HAP-1 (cell line): ENCODE data around the gene BLOC1S5.
A peak's percentile ranks its signal among the peaks of the same experiment; 100 is the strongest.

ENCODE experiments used
- DNase-seq, 2 experiments: peaks; one replicate each; pipeline ENCODE4 v3.0.0-alpha.2; 2016 to 2020; ENCODE audit warnings: low spot score in 2 of 2
- H3K27me3 ChIP-seq: fragments of 250-450 bp; sonication (Bioruptor Pico); 2 replicates; pipeline ENCODE4 v1.5.1; 2020; ENCODE audit warnings: low read depth, mild to moderate bottlenecking, moderate library complexity
- H3K36me3 ChIP-seq: fragments of 250-450 bp; sonication (Bioruptor Pico); replicated peaks from 2 replicates; pipeline ENCODE4 v1.5.1; 2020; ENCODE audit warnings: mild to moderate bottlenecking
- H3K4me1 ChIP-seq: fragments of 250-450 bp; sonication (Bioruptor Pico); 2 replicates; pipeline ENCODE4 v1.5.1; 2020; ENCODE audit warnings: mild to moderate bottlenecking
- H3K4me3 ChIP-seq: fragments of 250-450 bp; sonication (Bioruptor Pico); 2 replicates; pipeline ENCODE4 v1.5.1; 2020; ENCODE audit warnings: mild to moderate bottlenecking, moderate library complexity
- H3K9me3 ChIP-seq: fragments of 250-450 bp; sonication (Bioruptor Pico); 2 replicates; pipeline ENCODE4 v1.5.1; 2020; ENCODE audit warnings: mild to moderate bottlenecking, moderate library complexity
- in situ Hi-C: fragments of 300-500 bp; cut with MboI; formaldehyde crosslinking; loops from 3 replicates; pipeline ENCODE4 v1.14.3; 2020; ENCODE audit warnings: low sequenced_read_pairs, inconsistent platforms, mixed read lengths

BLOC1S5 gene

DNA sequence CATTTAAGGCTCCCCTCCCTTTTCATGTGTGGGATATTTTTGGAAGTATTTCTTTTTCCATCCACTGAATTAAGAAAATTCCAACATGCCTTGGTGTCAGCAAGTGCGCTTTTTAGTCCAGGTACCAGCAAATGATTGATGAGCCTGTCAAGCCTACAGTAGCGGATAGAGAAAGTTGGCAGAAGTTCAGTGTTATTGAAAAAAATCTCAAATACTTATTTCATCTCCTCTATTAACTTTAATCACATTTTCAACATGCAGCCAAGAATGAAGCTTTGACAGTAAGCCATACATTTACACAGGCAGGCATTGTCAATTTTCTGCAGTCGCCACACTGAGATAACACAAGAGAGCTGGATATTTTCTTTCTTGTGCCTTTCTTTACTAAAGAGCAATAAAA lies 50.4 kb downstream of the BLOC1S5 start:
- Histone ChIP-seq H3K4me1 (no peaks in the 10 kb centered on the region), H3K27me3 (no peaks in the 10 kb centered on the region), H3K36me3 (no peaks in the 10 kb centered on the region; the same call in 1 of the 2 replicates), H3K9me3 (no peaks in the 10 kb centered on the region), H3K4me3 (no peak overlapping the region)
- in situ Hi-C loops: no loop called here
- no peak for DNase-seq

DNA sequence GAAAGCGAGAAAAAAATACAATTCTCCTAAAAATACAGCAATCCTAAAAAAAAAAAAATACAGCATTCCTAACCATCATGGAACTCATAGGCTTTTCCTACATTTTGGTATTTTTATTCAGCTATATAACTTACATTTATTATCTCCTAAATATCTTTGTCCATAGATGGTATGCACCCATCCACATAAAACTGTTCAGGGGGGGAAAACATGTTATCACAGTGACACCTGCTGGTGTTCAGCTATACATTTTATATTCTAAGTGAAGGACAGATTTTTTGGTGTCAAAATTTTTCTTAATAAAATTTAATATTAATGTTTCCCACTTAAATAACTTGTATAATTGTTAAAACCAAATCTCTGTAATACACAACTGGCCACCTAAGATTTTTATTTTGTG lies 58.0 kb downstream of the BLOC1S5 start:
- Histone ChIP-seq H3K4me3 (no peak overlapping the region), H3K4me1 (no peaks in the 10 kb centered on the region), H3K36me3 (no peaks in the 10 kb centered on the region), H3K9me3 (no peaks in the 10 kb centered on the region), H3K27me3 (no peaks in the 10 kb centered on the region)
- DNase-seq: peak in 1 of 2 experiments; percentile 18
- in situ Hi-C loops: loop anchor here (10.0 kb wide), 1 partner anchor 281 kb away; the partner anchor contains the start of gene BMP6

DNA sequence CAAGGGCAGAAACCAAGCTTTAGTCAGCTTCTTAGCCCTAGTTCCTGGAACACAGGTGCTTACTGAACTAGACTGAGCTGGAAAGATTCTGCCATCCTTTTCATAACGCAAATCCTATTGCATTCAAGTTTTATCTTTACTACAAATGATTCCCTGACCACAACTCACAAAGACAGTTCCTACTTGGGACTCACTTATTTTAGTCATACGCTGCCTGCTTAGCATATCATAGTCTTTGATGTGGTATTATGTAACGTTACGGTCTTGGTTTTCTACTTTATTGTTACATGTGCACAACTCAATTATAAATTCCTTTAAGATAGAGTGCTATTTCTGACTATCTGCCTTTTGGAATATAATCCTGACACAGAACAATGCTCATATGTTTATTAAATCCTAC lies 59.1 kb downstream of the BLOC1S5 start:
- Histone ChIP-seq H3K36me3 (no peaks in the 10 kb centered on the region), H3K4me1 (peaks cover 6% of the 10 kb centered on the region), H3K4me3 (no peak overlapping the region), H3K27me3 (no peaks in the 10 kb centered on the region), H3K9me3 (no peaks in the 10 kb centered on the region)
- DNase-seq: no peak
- in situ Hi-C loops: loop anchor here (10.0 kb wide), 1 partner anchor 280 kb away; the partner anchor contains the start of gene BMP6

DNA sequence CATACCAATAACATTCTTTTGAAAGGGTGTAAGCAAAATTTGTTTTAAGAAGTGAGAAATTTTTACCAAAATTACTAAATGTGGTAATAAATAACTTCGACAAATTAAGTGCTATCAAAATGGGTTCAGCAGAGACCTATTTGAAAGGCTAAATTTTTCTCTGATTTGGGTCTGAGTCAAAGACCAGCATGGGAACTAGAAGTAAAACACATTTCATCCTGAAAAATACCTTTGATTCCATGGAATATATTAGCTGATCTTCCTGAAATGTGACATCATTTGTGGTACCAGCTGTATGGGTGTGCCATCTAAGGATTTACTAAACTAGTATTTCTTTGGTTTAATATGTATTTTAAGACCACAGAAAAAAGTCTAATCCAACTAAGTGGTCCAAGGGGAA lies 63.6 kb downstream of the BLOC1S5 start:
- peak in 1 of 2 experiments; percentile 5 for DNase-seq
- in situ Hi-C loops: loop anchor here (10.0 kb wide), 1 partner anchor 276 kb away; the partner anchor contains the start of gene BMP6

DNA sequence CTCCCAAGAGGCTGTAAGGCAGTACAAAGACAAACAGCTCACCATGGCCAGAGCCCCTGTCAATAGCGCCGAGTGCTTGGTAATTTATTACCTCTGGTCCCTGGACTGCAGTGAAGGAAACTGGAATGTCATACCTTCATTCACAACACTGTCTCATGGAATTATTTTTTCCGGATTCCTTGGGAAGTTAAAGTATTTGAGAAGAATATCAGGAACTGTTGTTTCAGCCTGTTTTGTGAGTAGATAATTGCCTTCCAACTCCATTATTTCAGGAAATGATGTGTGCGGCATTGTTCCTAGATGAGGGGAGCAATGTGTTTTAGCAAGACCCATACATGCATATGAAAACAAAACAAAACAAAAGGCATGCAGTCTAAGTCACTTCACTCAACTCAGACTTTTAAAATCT lies 64.0 kb downstream of the BLOC1S5 start:
- peak; percentile 59 to 79 for DNase-seq
- in situ Hi-C loops: loop anchor here (10.0 kb wide), 1 partner anchor 275 kb away; the partner anchor contains the start of gene BMP6
- no peak overlapping the region for H3K4me3 ChIP-seq
- no peaks in the 10 kb centered on the region for H3K36me3 ChIP-seq
- H3K27me3 ChIP-seq: no peaks in the 10 kb centered on the region
- H3K4me1 ChIP-seq: peaks cover 11% of the 10 kb centered on the region
- no peaks in the 10 kb centered on the region for H3K9me3 ChIP-seq

More for the DNA sequence above, 63.6 kb downstream of the BLOC1S5 start:
- no peaks in the 10 kb centered on the region for H3K9me3 ChIP-seq
- H3K27me3 ChIP-seq: no peaks in the 10 kb centered on the region
- peaks cover 11% of the 10 kb centered on the region for H3K4me1 ChIP-seq
- no peak overlapping the region for H3K4me3 ChIP-seq
- no peaks in the 10 kb centered on the region for H3K36me3 ChIP-seq

DNA sequence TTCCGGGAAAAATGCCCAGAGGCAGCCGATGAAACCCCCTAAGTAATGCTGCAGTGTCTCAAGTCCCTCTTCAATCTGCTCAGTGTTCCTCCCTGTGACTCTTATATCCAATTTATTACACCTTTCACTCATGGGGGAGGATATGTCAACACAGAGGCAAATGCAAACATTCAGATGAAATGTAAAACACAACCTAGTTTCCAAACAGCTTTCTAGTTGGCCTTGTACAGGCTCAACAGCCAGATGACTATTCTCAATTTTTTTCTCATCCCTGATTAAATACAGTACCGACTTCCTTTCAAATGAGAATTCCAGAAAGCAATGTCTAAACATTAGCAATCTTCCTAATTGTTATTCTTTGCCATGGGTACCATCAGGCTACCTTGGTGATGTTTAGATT lies 65.0 kb downstream of the BLOC1S5 start:
- Histone ChIP-seq H3K9me3 (no peaks in the 10 kb centered on the region), H3K36me3 (no peaks in the 10 kb centered on the region), H3K27me3 (no peaks in the 10 kb centered on the region), H3K4me1 (peaks cover 11% of the 10 kb centered on the region), H3K4me3 (no peak overlapping the region)
- no peak for DNase-seq
- in situ Hi-C loops: no loop called here

DNA sequence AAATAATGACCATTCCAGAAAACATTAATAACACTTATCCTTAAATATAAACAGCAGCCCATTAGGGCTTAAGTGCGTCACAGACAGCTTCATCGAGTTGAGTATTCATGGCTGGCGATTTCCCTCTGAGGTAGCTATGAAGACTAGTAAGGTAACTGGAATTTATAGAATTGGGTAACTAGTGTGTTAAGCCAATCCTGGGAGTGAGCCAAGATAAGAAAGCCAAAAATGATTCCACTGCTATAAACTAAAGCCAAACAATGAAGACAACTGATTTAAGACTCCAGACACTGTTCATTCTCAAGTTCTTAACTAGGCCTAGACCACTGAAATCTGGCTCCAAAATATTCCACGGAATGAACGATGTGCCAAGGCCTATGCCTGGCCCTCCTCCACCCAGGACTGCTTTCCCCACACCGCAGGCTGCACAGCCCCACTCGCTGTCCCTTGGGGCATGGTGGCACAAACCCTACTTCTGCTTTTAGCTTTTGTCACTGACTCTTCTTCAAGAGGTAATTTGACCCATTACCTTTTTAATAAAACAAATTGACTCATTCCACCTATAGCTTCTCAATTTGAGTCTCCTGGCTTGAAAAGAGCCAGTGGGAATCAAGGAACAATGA lies 66.0 kb downstream of the BLOC1S5 start:
- Histone ChIP-seq H3K4me3 (no peak overlapping the region), H3K36me3 (no peaks in the 10 kb centered on the region), H3K9me3 (peaks cover 3% of the 10 kb centered on the region; the same call in 1 of the 2 replicates), H3K27me3 (no peaks in the 10 kb centered on the region), H3K4me1 (peaks cover 11% of the 10 kb centered on the region)
- DNase-seq: no peak
- in situ Hi-C loops: no loop called here

DNA sequence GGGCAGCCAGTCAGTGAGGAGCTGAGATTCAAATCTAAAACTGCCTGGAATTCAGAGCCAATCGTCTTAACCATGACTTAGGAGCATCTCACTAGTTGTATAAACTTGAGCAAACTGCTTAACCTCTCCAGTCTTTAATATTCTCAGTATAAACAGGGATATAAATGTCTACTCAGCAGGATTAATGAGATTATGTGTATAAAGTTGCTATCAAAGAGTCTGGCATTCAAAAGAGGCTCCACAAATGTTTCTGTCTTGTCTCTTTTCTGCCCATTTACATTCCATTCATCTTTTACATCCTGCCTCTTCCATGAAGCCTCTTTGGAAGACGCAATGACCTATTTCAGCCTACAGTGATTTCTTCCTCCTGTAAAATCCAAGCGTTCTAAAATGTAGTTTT lies 66.9 kb downstream of the BLOC1S5 start:
- H3K36me3 ChIP-seq: no peaks in the 10 kb centered on the region
- no peaks in the 10 kb centered on the region for H3K27me3 ChIP-seq
- H3K9me3 ChIP-seq: peaks cover 3% of the 10 kb centered on the region; the same call in 1 of the 2 replicates
- H3K4me1 ChIP-seq: peaks cover 11% of the 10 kb centered on the region
- DNase-seq: no peak
- H3K4me3 ChIP-seq: no peak overlapping the region
- in situ Hi-C loops: no loop called here

DNA sequence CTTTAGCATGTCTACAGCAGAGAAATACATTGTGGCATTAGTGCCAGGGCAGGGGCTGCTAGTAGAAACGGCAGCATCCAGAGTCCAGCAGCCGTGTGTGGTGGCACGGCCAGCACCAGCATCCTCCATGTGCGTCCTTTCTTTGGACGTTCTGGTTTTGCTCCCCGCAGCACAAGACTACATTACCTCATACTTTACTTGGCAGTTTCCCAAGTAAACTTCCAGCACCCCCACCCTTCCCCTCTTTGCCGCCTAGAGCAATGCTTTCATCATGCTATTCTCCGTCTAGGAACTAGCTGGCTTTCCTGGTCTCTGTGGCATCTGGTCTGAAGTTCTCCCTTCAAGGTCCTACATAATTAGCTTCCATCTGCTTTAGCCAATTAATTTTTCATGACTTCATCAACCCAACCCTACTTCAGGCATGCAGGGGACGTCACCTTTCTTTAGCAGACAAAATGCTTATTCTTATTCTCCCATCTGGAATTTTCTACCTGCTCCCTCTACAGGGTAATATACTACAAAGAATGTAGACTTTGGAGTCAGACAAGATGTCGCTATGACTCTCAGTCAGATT lies 67.6 kb downstream of the BLOC1S5 start:
- Histone ChIP-seq H3K9me3 (peaks cover 3% of the 10 kb centered on the region; the same call in 1 of the 2 replicates), H3K4me3 (no peak overlapping the region), H3K27me3 (no peaks in the 10 kb centered on the region), H3K36me3 (no peaks in the 10 kb centered on the region), H3K4me1 (peaks cover 11% of the 10 kb centered on the region)
- in situ Hi-C loops: no loop called here
- DNase-seq: no peak

DNA sequence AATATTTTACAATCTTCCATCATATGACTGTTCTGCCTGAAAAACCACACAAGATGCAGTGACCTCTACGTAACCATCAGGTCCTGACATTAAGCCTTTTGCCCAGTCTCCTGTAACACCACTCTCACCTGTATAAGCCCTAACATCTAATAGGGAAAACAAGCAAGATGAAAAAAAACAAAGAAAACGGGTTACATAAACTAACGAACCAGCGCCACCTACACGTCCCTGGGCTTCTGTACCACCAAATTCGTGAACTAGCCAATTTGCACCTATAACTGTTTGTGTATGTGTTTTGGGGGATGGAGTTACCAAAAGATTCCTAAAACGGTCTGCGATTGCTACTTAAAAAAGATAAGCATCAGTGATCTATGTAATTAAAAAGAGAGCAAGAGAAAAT lies 70.2 kb downstream of the BLOC1S5 start:
- in situ Hi-C loops: no loop called here
- Histone ChIP-seq H3K4me1 (no peaks in the 10 kb centered on the region), H3K27me3 (no peaks in the 10 kb centered on the region), H3K4me3 (no peak overlapping the region), H3K36me3 (no peaks in the 10 kb centered on the region), H3K9me3 (peaks cover 3% of the 10 kb centered on the region; the same call in 1 of the 2 replicates)
- no peak for DNase-seq

DNA sequence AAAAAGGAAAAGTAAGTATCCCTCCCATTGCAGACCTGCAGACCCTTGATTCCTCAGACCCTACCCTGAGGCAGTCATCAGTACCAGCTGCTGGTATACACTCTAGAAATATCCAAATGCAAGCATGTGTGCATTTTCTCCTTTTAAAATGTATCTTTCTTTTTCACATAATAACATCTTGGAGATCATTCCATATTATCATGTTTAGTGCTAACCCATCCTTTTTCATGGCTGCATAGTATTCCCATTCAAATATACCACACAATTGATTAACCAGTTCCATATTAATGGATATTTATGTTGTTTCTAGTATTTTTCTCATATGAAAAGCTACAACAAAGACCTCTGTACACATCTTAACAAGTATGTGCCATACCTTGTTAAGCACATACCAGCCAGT lies 70.8 kb downstream of the BLOC1S5 start:
- H3K4me1 ChIP-seq: no peaks in the 10 kb centered on the region
- no peak overlapping the region for H3K4me3 ChIP-seq
- no peaks in the 10 kb centered on the region for H3K27me3 ChIP-seq
- DNase-seq: no peak
- in situ Hi-C loops: no loop called here
- H3K9me3 ChIP-seq: peaks cover 3% of the 10 kb centered on the region; the same call in 1 of the 2 replicates
- no peaks in the 10 kb centered on the region for H3K36me3 ChIP-seq

DNA sequence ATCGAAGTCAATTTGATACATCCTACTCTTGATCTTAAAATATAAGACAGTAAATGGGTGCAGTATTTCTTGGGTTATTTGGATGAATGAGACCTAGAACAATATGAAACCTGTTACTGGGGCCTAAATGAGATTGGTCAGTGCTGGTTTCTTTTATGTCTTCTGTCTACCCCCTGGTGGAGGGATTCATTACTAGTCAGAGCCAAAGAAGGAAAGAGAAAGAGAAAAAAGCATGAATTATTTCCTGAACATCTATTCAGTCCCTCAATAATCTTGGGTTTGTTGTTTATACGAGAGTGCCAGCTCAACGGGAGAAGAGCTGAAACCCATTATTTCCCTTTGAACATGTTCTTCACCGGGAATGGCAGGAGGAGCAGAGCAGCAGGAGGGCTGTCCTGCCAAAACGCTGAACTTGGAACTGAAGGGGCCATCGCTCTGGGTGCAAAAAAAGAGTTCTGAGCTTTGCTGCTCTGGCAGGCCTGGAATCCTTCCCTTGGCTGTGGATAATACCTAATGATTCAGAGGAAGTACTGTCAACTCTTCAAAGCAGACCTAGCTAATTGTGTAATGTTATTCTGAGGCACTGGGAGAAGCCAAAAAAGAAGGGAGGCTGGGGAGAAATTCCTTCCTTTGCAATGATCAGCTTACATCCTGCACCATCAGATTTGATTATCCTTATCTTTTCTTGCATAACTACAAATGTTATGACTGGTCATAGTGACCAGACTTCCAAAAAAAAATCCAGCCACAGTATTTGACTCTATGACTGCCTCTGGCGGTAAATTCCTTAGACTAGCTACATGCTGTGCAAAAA lies 72.0 kb downstream of the BLOC1S5 start:
- H3K9me3 ChIP-seq: peaks cover 3% of the 10 kb centered on the region; the same call in 1 of the 2 replicates

DNA sequence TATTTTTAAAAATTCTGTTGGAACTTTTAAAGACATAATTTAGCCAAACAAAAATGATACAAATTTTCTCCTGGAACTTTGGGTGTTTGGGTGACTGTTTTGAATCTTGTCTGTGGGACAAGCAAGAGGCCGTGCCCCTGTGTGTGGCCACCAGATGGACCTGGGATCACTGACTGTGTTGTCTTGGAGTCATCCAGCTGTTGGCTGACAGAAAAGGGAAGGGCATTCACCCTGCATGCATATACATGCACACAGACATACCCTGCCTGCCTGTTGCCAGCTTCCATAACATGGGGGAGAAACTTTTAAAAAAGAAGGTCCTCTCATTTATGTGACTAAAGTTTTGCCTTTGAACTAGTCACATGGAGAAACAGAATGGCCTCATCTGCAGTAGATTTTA lies 72.7 kb downstream of the BLOC1S5 start:
- Histone ChIP-seq H3K36me3 (no peaks in the 10 kb centered on the region), H3K9me3 (peaks cover 3% of the 10 kb centered on the region; the same call in 1 of the 2 replicates), H3K4me3 (no peak overlapping the region), H3K27me3 (no peaks in the 10 kb centered on the region), H3K4me1 (no peaks in the 10 kb centered on the region)
- DNase-seq: no peak
- in situ Hi-C loops: no loop called here

More for the DNA sequence above, 72.0 kb downstream of the BLOC1S5 start:
- Histone ChIP-seq H3K36me3 (no peaks in the 10 kb centered on the region), H3K4me1 (no peaks in the 10 kb centered on the region), H3K27me3 (no peaks in the 10 kb centered on the region), H3K4me3 (no peak overlapping the region)
- in situ Hi-C loops: no loop called here
- no peak for DNase-seq

DNA sequence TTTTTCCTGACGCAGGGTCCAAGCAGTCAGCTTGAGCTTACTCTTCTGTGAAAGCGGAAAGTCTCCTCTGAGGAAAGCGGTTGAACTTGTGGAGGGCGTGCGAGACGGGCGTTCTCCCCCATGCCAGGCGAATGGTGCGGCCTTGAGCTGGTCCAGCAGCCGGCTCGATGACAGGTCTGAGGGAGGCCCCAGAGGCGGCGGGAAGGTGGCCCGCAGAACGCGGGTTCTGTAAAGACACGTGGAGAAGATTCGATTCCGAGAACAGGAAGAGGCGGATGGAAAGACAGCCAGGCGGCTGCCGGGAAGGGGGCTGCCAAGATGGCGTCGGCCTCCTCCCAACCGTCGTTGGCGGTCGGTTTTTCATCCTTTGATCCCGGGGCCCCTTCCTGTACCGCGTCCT lies 78.0 kb downstream of the BLOC1S5 start:
- in situ Hi-C loops: no loop called here
- H3K36me3 ChIP-seq: no peaks in the 10 kb centered on the region
- no peaks in the 10 kb centered on the region for H3K27me3 ChIP-seq
- no peaks in the 10 kb centered on the region for H3K4me1 ChIP-seq
- DNase-seq: no peak
- H3K9me3 ChIP-seq: no peaks in the 10 kb centered on the region
- no peak overlapping the region for H3K4me3 ChIP-seq
